ENCODE results near the gene CMPK1. TPM values are rescaled to one million over a fixed set of nuclear protein-coding genes. Genes with fewer than 3 reads are reported as not detected.

Gene CMPK1
- total RNA-seq, 1 experiment from 2014 or later, result 77.4 TPM

DNA sequence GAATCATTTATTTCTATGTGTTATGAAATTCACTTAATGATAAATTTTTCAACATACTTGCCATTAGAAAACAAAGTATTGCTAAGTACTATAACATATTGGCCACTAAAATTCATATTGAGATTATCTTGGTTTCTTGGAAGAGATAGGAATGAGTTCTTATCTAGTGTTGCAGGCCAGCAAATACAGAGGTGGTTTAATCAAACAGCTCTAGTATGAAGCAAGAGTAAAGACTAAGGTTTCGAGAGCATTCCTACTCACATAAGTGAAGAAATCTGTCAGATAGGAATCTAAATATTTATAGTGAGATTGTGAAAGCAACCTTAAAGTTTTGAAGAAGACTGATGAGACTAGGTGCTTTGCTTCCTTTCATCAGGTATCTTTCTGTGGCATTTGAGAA is 44.6 kb downstream of the CMPK1 start:
- Histone ChIP-seq H3K27me3 (replicated peaks; ENCODE audit: control insufficient read depth, insufficient read depth, low read length) (no peaks in the 10 kb centered on the region), H3K4me3 (ENCODE audit: low read depth, low read length) (no peak overlapping the region), H3K36me3 (ENCODE audit: control insufficient read depth, insufficient read depth, low read length) (0 out of 2 replicates have a peak, but pooled peaks cover 1% of the 10 kb centered on the region), H3K4me1 (peaks cover 49% of the 10 kb centered on the region), H3K9me3 (no peaks in the 10 kb centered on the region)
- no peaks in the 10 kb centered on the region for H3K27me3 Mint-ChIP-seq (ENCODE audit: insufficient read depth, unreplicated experiment)
- no peak overlapping the region for H3K27ac Mint-ChIP-seq (ENCODE audit: unreplicated experiment)
- no TSS peak for BruUV-seq (replicated peaks)
- ChIA-PET POLR2A (no interaction called here), CTCF (no interaction called here)
- no peaks in the 10 kb centered on the region for H3K9me3 Mint-ChIP-seq (ENCODE audit: unreplicated experiment)
- intact Hi-C loops (cut with micrococcal nuclease; ENCODE audit: unreplicated experiment), result loop anchor here (1.0 to 5.0 kb wide), 3 partner anchors 44 to 185 kb away; partner anchors contain the start of gene STIL
- H3K36me3 Mint-ChIP-seq (ENCODE audit: insufficient read depth, unreplicated experiment), result peaks cover 49% of the 10 kb centered on the region
- H3K4me3 Mint-ChIP-seq (ENCODE audit: unreplicated experiment), result peak overlapping the region; percentile 29
- TF ChIP-seq, protein P1, sequence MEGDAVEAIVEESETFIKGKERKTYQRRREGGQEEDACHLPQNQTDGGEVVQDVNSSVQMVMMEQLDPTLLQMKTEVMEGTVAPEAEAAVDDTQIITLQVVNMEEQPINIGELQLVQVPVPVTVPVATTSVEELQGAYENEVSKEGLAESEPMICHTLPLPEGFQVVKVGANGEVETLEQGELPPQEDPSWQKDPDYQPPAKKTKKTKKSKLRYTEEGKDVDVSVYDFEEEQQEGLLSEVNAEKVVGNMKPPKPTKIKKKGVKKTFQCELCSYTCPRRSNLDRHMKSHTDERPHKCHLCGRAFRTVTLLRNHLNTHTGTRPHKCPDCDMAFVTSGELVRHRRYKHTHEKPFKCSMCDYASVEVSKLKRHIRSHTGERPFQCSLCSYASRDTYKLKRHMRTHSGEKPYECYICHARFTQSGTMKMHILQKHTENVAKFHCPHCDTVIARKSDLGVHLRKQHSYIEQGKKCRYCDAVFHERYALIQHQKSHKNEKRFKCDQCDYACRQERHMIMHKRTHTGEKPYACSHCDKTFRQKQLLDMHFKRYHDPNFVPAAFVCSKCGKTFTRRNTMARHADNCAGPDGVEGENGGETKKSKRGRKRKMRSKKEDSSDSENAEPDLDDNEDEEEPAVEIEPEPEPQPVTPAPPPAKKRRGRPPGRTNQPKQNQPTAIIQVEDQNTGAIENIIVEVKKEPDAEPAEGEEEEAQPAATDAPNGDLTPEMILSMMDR (IDR thresholded peaks at IDR 0.05; ENCODE audit: insufficient read depth in 1 of 2, low read depth in 1 of 2, low read length in 1 of 2, severe bottlenecking in 1 of 2, unreplicated experiment in 1 of 2), result no peak
- H3K4me1 Mint-ChIP-seq (ENCODE audit: low read depth, unreplicated experiment), result peaks cover 10% of the 10 kb centered on the region
- peak in 1 of 2 experiments; percentile 50 for DNase-seq

- Histone ChIP-seq H3K9me3 (no peaks in the 10 kb centered on the region), H3K27me3 (replicated peaks; ENCODE audit: control insufficient read depth, insufficient read depth, low read length) (no peaks in the 10 kb centered on the region), H3K36me3 (ENCODE audit: control insufficient read depth, insufficient read depth, low read length) (no peaks in the 10 kb centered on the region), H3K4me1 (peaks cover 55% of the 10 kb centered on the region), H3K4me3 (ENCODE audit: low read depth, low read length) (no peak overlapping the region)
- Mint-ChIP-seq H3K9me3 (ENCODE audit: unreplicated experiment) (no peaks in the 10 kb centered on the region), H3K36me3 (ENCODE audit: insufficient read depth, unreplicated experiment) (peaks cover 37% of the 10 kb centered on the region), H3K4me3 (ENCODE audit: unreplicated experiment) (no peak overlapping the region), H3K4me1 (ENCODE audit: low read depth, unreplicated experiment) (peaks cover 10% of the 10 kb centered on the region), H3K27ac (ENCODE audit: unreplicated experiment) (no peak overlapping the region), H3K27me3 (ENCODE audit: insufficient read depth, unreplicated experiment) (no peaks in the 10 kb centered on the region)
- no peak for DNase-seq
- TF ChIP-seq, protein P1 (IDR thresholded peaks at IDR 0.05; ENCODE audit: insufficient read depth in 1 of 2, low read depth in 1 of 2, low read length in 1 of 2, severe bottlenecking in 1 of 2, unreplicated experiment in 1 of 2), result no peak
- ChIA-PET POLR2A (interaction anchor here (1.0 kb wide), 1 partner anchor 57 kb away, joined by 4 read pairs; no protein-coding TSS in a partner anchor), CTCF (no interaction called here)
- intact Hi-C loops (cut with micrococcal nuclease; ENCODE audit: unreplicated experiment), result no loop called here
- no TSS peak for BruUV-seq (replicated peaks)
Observed at GRCh38 chr1:47380699-47381098, 47.1 kb downstream of the CMPK1 start.

DNA sequence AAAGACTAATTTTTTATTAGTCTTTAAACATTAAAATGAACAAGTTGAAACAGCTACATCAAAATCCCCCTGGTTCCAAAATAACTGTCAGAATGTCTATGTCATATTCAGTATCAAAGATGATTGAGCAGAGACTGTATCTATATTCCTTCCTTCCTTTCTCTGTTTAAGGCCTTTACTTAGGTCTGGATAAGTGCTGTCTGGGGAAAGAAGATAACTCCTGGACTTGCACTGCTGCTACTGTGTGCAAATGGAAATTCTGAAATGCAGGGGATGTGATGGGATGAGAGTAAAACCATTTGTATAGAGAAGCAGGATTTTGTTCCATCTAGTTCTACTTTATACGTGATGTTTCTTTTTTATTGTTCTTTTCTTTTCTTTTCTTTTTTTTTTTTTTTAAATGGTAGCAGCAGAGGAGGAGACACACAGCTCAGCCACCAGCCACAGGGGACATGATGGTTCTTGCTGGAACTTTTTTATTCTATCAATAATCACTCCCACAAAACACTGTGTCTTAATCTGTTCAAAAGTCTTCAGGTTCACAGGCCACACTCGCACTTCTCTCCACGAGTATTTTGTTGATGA is 48.9 kb downstream of the CMPK1 start:
- TF ChIP-seq, protein P1 (IDR thresholded peaks at IDR 0.05; ENCODE audit: insufficient read depth in 1 of 2, low read depth in 1 of 2, low read length in 1 of 2, severe bottlenecking in 1 of 2, unreplicated experiment in 1 of 2), result no peak
- no TSS peak for BruUV-seq (replicated peaks)
- CTCF ChIA-PET, result no interaction called here
- Mint-ChIP-seq H3K9me3 (ENCODE audit: unreplicated experiment) (no peaks in the 10 kb centered on the region), H3K4me1 (ENCODE audit: low read depth, unreplicated experiment) (peaks cover 17% of the 10 kb centered on the region), H3K4me3 (ENCODE audit: unreplicated experiment) (no peak overlapping the region), H3K36me3 (ENCODE audit: insufficient read depth, unreplicated experiment) (peaks cover 36% of the 10 kb centered on the region), H3K27ac (ENCODE audit: unreplicated experiment) (no peak overlapping the region), H3K27me3 (ENCODE audit: insufficient read depth, unreplicated experiment) (no peaks in the 10 kb centered on the region)
- peaks cover 56% of the 10 kb centered on the region for H3K4me1 ChIP-seq
- no peak overlapping the region for H3K4me3 ChIP-seq (ENCODE audit: low read depth, low read length)
- intact Hi-C loops (cut with micrococcal nuclease; ENCODE audit: unreplicated experiment), result no loop called here
- H3K36me3 ChIP-seq (ENCODE audit: control insufficient read depth, insufficient read depth, low read length), result no peaks in the 10 kb centered on the region
- no peak for DNase-seq
- no peaks in the 10 kb centered on the region for H3K27me3 ChIP-seq (replicated peaks; ENCODE audit: control insufficient read depth, insufficient read depth, low read length)
- H3K9me3 ChIP-seq, result no peaks in the 10 kb centered on the region
- POLR2A ChIA-PET, result no interaction called here

All from Caco-2 (cell line).